CD4-positive, alpha-beta T cell (primary cell): ENCODE measurements around the gene ELOB. TPM values are rescaled to one million over a fixed set of nuclear protein-coding genes. Genes with fewer than 3 reads are reported as not detected.

ENCODE experiments used
- ATAC-seq: fragments of 200-7000 bp; cut with Tn5 transposase; one replicate; pipeline ENCODE4 v1.10.0; 2022; ENCODE audit warnings: mild to moderate bottlenecking; ENCODE audit not compliant: poor library complexity
- CTCF ChIA-PET: fragments of 350-600 bp; sonication (Branson Sonifier 250); formaldehyde crosslinking; loops from one replicate; lab custom pipeline; 2021; ENCODE audit warnings: antibody characterized with exemption, inconsistent platforms; lab: Charles Lee
- POLR2A ChIA-PET: fragments of 350-600 bp; sonication (Branson Sonifier 250); formaldehyde crosslinking; loops from one replicate; lab custom pipeline; 2021; ENCODE audit warnings: antibody characterized with exemption, inconsistent platforms; lab: Charles Lee
- DNase-seq, 14 experiments: peaks; one replicate each; pipeline ENCODE4 v3.0.0-alpha.2; 2013 to 2020; ENCODE audit warnings: mixed read lengths in 2 of 14
- H3K27ac ChIP-seq, 2 donors: one replicate each; pipeline versions ENCODE4 v1.5.1 to v1.7.0; 2013; ENCODE audit warnings: low read length in 2 of 2, low read depth in 1 of 2, mild to moderate bottlenecking in 1 of 2
- H3K27me3 ChIP-seq, 2 experiments: 1 replicate in 1 of 2; 2 replicates in 1 of 2; pipeline versions ENCODE4 v1.6.1 to v1.7.0; 2013; ENCODE audit warnings: low read length in 2 of 2, control low read depth in 1 of 2, mild to moderate bottlenecking in 1 of 2, moderate library complexity in 1 of 2; ENCODE audit not compliant: insufficient read depth in 2 of 2, control insufficient read depth in 1 of 2
- H3K36me3 ChIP-seq: one replicate; pipeline ENCODE4 v1.6.1; 2013; ENCODE audit warnings: low read length, control low read depth; ENCODE audit not compliant: insufficient read depth
- H3K4me1 ChIP-seq: one replicate; pipeline ENCODE4 v1.6.1; 2013; ENCODE audit warnings: low read length, control low read depth; ENCODE audit not compliant: insufficient read depth
- H3K4me3 ChIP-seq: one replicate; pipeline ENCODE4 v1.5.1; 2013; ENCODE audit warnings: mild to moderate bottlenecking, low read length, moderate library complexity
- H3K9me3 ChIP-seq, 2 experiments: 1 replicate in 1 of 2; 2 replicates in 1 of 2; pipeline versions ENCODE4 v1.6.1 to v1.7.0; 2013; ENCODE audit warnings: low read length in 2 of 2, mild to moderate bottlenecking in 2 of 2, control low read depth in 1 of 2, moderate library complexity in 1 of 2; ENCODE audit not compliant: control insufficient read depth in 1 of 2, insufficient read depth in 1 of 2
- H3K27ac Mint-ChIP-seq: one replicate; pipeline ENCODE4 v1.8.0; 2020; ENCODE audit warnings: mixed read lengths
- H3K27me3 Mint-ChIP-seq: one replicate; pipeline ENCODE4 v1.8.0; 2021; ENCODE audit warnings: mixed read lengths
- H3K36me3 Mint-ChIP-seq: one replicate; pipeline ENCODE4 v1.8.0; 2021; ENCODE audit warnings: low read depth, mixed read lengths
- H3K4me1 Mint-ChIP-seq: one replicate; pipeline ENCODE4 v1.8.0; 2021; ENCODE audit warnings: low read depth, mixed read lengths
- H3K4me3 Mint-ChIP-seq: one replicate; pipeline ENCODE4 v1.8.0; 2020; ENCODE audit warnings: mild to moderate bottlenecking, mixed read lengths
- H3K9me3 Mint-ChIP-seq: one replicate; pipeline ENCODE4 v1.8.0; 2020; ENCODE audit warnings: mixed read lengths
- intact Hi-C, 2 experiments: fragments of 100-400 bp; cut with DNase I in 1 of 2; cut with micrococcal nuclease in 1 of 2; formaldehyde crosslinking; loops; one replicate each; pipeline versions ENCODE4 v1.15.1 to v1.9.0; 2023 to 2025; cut with DNase I, micrococcal nuclease
- total RNA-seq, 174 experiments: library from RNA in 2 of 174; stranded (reverse) in 2 of 174; gene quantifications; one replicate each; pipeline ENCODE4 v1.2.3 and lab custom pipeline; 2021 to 2026
- TF ChIP-seq, protein P1 (sequence below): fragments of 200-600 bp; IDR thresholded peaks from one replicate; pipeline ENCODE4 v1.8.0; 2022; ENCODE audit warnings: antibody characterized with exemption, mild to moderate bottlenecking

ELOB gene
- total RNA-seq, 2 experiments from 2014 or later = 102 to 103 TPM

DNA sequence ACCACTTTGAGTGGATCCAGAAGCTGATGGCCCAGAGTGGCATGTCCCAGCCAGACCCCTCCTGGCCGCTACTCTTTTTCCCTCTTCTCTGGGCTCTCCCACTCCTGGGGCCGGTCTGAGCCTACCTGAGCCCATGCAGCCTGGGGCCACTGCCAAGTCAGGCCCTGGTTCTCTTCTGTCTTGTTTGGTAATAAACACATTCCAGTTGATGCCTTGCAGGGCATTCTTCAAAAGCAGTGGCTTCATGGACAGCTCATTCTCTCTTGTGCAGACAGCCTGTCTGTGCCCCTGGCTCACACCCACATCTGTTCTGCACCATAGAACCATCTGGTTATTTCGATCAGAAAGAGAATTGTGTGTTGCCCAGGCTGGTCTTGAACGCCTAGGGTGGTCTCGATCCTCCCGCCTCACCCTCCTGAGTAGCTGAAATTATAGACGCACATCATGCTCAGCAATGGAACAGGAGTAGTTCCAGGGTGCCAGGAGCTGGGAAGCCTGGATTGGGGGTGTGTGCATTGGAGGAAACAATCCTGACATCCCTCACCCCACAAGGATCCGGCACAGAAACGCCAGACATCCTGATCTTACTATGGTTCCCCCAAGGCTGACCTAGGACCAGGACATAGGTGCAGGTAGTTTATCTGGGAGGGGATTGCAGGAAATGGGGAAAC, 44.5 kb upstream of the ELOB start:
- no peak for ATAC-seq
- H3K36me3 Mint-ChIP-seq = no peaks in the 10 kb centered on the region
- intact Hi-C loops = no loop called here

DNA sequence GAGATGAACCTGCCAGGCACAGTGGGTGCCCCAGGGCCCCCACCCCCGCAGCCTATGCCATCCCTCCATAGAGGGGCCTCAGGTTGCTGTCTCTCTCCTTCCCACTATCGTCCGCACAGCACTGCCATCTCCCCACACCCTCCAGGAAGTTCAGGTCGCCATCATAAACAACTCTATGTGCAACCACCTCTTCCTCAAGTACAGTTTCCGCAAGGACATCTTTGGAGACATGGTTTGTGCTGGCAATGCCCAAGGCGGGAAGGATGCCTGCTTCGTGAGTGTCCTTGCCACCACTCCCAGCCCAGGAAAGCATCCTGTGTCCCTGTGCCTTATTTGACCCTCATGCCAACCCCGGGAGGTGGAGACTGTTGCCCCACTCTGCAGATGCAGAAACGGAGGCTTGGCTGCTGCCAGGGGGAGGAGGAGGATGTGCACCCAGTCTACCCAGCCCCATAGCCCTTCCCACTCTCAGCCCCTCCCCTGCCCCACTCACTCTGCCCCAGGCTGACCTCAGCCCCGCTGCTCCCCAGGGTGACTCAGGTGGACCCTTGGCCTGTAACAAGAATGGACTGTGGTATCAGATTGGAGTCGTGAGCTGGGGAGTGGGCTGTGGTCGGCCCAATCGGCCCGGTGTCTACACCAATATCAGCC, 43.9 kb upstream of the ELOB start:
- POLR2A ChIA-PET = no interaction called here

More for the DNA sequence above, 44.5 kb upstream of the ELOB start:
- DNase-seq = no peak
- Mint-ChIP-seq H3K4me1 (no peaks in the 10 kb centered on the region), H3K4me3 (no peak overlapping the region), H3K27me3 (no peaks in the 10 kb centered on the region), H3K9me3 (no peaks in the 10 kb centered on the region), H3K27ac (no peak overlapping the region)
- no peaks in the 10 kb centered on the region for H3K27me3 ChIP-seq
- ChIA-PET CTCF (no interaction called here), POLR2A (no interaction called here)
- no peaks in the 10 kb centered on the region for H3K36me3 ChIP-seq
- H3K27ac ChIP-seq = no peak overlapping the region
- no peak overlapping the region for H3K4me3 ChIP-seq
- no peaks in the 10 kb centered on the region for H3K9me3 ChIP-seq
- TF ChIP-seq, protein P1, sequence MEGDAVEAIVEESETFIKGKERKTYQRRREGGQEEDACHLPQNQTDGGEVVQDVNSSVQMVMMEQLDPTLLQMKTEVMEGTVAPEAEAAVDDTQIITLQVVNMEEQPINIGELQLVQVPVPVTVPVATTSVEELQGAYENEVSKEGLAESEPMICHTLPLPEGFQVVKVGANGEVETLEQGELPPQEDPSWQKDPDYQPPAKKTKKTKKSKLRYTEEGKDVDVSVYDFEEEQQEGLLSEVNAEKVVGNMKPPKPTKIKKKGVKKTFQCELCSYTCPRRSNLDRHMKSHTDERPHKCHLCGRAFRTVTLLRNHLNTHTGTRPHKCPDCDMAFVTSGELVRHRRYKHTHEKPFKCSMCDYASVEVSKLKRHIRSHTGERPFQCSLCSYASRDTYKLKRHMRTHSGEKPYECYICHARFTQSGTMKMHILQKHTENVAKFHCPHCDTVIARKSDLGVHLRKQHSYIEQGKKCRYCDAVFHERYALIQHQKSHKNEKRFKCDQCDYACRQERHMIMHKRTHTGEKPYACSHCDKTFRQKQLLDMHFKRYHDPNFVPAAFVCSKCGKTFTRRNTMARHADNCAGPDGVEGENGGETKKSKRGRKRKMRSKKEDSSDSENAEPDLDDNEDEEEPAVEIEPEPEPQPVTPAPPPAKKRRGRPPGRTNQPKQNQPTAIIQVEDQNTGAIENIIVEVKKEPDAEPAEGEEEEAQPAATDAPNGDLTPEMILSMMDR = no peak
- H3K4me1 ChIP-seq = no peaks in the 10 kb centered on the region

DNA sequence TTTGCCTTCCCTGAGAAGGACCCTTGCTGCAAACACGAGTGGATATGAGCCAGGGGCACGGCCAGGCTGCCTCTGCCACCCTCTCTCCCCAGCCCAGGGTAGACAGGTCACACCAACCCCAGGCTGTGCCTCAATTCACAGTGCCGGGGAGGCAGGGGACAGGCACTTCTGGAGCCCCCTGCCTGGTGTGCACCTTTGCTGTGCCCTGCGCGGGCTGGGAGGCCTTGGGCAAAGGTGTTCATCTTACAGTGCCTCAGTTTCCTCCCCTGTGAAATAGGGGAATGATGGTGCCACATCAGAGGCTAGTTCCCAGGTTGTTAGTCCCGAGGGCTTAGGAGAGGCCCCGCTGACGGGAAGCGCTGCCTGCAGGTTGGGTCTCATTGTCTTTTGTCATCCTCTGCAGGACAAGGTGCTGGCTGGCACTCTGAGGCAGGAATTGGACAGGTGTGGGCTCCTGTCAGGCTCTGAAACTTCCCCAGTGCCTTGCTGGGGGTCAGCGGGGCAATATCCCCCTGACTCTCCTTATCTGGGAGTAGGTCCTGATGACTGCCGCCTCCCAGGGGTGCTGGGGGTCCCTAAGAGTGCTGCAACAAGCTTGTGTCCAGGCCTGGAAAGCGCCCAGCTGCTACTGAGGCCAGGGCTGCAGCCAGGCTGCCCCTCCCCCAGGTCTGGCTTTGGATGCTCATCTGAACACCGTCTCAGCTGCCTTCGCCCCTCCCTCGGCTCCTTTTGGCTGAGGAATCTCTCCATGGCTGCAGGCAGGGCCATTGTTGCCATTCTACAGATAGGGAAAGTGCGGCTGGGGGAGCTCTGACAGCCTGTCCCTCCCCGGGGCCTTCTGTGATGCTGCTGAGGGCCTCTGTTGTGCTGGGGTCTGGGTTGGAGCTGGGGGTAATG, 43.1 kb upstream of the ELOB start:
- ATAC-seq = no peak
- DNase-seq = no peak
- Histone ChIP-seq H3K27ac (no peak overlapping the region), H3K27me3 (no peaks in the 10 kb centered on the region), H3K36me3 (no peaks in the 10 kb centered on the region), H3K4me1 (no peaks in the 10 kb centered on the region), H3K9me3 (peaks cover 0 to 3% of the 10 kb centered on the region in 2 experiments), H3K4me3 (no peak overlapping the region)
- intact Hi-C loops = no loop called here
- H3K4me3 Mint-ChIP-seq = no peak overlapping the region
- H3K9me3 Mint-ChIP-seq = no peaks in the 10 kb centered on the region
- no peaks in the 10 kb centered on the region for H3K27me3 Mint-ChIP-seq
- POLR2A ChIA-PET = no interaction called here
- no peaks in the 10 kb centered on the region for H3K36me3 Mint-ChIP-seq
- H3K27ac Mint-ChIP-seq = no peak overlapping the region
- no peaks in the 10 kb centered on the region for H3K4me1 Mint-ChIP-seq
- TF ChIP-seq, protein P1 = no peak
- CTCF ChIA-PET = no interaction called here

More for the DNA sequence above, 43.9 kb upstream of the ELOB start:
- Mint-ChIP-seq H3K4me1 (no peaks in the 10 kb centered on the region), H3K9me3 (no peaks in the 10 kb centered on the region), H3K4me3 (no peak overlapping the region), H3K27me3 (no peaks in the 10 kb centered on the region), H3K27ac (no peak overlapping the region), H3K36me3 (no peaks in the 10 kb centered on the region)
- Histone ChIP-seq H3K4me1 (no peaks in the 10 kb centered on the region), H3K4me3 (no peak overlapping the region), H3K27ac (no peak overlapping the region), H3K27me3 (no peaks in the 10 kb centered on the region), H3K36me3 (no peaks in the 10 kb centered on the region), H3K9me3 (no peaks in the 10 kb centered on the region)
- intact Hi-C loops = no loop called here
- ATAC-seq (no peak), DNase-seq (no peak)
- TF ChIP-seq, protein P1 = no peak
- CTCF ChIA-PET = no interaction called here
